Measurements from ENCODE around the gene FOXJ2. TPM values are rescaled to one million over a fixed set of nuclear protein-coding genes. Genes with fewer than 3 reads are reported as not detected.

The FOXJ2 gene
- polyA plus RNA-seq, 1 experiment, result 5.7 TPM

DNA sequence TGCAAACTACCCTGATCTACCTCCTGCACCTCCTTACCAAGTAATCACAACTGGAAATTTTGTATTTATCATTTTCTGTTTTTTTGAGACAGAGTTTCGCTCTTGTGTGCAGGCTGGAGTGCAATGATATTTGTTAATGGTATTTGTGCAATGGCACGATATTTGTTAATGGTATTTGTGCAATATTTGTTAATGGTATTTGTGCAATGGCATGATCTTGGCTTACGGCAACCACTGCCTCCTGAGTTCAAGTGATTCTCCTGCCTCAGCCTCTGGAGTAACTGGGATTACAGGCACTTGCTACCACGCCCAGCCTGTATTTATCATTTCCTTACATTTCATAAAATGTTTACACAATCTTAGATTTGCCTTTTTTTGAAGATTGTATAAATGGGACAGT, 43.9 kb downstream of the FOXJ2 start:
- no peak for DNase-seq (ENCODE audit: low read depth, low spot score)
- H3K27ac ChIP-seq (ENCODE audit: low read depth, low read length), result no peak overlapping the region
- H3K9me3 ChIP-seq (ENCODE audit: control insufficient read depth, insufficient read depth, low read length), result no peaks in the 10 kb centered on the region
- TF ChIP-seq, protein P1, sequence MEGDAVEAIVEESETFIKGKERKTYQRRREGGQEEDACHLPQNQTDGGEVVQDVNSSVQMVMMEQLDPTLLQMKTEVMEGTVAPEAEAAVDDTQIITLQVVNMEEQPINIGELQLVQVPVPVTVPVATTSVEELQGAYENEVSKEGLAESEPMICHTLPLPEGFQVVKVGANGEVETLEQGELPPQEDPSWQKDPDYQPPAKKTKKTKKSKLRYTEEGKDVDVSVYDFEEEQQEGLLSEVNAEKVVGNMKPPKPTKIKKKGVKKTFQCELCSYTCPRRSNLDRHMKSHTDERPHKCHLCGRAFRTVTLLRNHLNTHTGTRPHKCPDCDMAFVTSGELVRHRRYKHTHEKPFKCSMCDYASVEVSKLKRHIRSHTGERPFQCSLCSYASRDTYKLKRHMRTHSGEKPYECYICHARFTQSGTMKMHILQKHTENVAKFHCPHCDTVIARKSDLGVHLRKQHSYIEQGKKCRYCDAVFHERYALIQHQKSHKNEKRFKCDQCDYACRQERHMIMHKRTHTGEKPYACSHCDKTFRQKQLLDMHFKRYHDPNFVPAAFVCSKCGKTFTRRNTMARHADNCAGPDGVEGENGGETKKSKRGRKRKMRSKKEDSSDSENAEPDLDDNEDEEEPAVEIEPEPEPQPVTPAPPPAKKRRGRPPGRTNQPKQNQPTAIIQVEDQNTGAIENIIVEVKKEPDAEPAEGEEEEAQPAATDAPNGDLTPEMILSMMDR (IDR thresholded peaks at IDR 0.05; ENCODE audit: low read depth, low read length), result no peak
- no peak overlapping the region for H3K4me3 ChIP-seq (ENCODE audit: low read depth, low read length)
- ChIA-PET POLR2A (interaction anchor here (0.9 kb wide), 1 partner anchor 143 kb away, joined by 3 read pairs; no protein-coding TSS in a partner anchor), CTCF (interaction anchor here (1.0 to 6.9 kb wide), 5 partner anchors 10 to 245 kb away, joined by 3 to 113 read pairs (median 6); partner anchors contain the start of gene C3AR1)
- H3K27me3 ChIP-seq (ENCODE audit: control insufficient read depth, insufficient read depth, low read length), result no peaks in the 10 kb centered on the region

DNA sequence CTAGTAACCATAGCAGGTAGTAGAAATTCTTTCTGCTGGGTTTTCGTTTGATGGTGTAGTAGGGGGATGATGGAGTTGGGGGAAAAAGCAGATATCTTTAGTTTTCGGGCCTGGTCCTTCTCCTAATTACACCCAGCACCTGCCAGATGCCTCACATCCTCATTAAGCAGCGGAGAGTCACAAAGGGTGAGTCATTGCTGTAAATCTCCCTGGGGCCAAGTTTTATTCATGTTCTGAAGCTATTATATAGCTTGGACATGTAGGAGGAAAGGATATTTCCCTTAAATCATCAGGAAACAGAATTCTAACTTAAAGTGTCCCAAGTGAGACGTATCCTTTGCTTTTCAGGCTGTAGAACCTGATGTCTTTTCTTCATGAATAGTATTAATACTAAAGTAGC, 44.7 kb downstream of the FOXJ2 start:
- POLR2A ChIA-PET, result interaction anchor here (0.9 to 1.0 kb wide), 2 partner anchors 19 to 144 kb away, joined by 3 read pairs; no protein-coding TSS in a partner anchor
- DNase-seq (ENCODE audit: low read depth, low spot score), result no peak
- TF ChIP-seq, protein P1 (IDR thresholded peaks at IDR 0.05; ENCODE audit: low read depth, low read length), result no peak
- CTCF ChIA-PET, result interaction anchor here (0.6 to 6.9 kb wide), 11 partner anchors 11 to 245 kb away, joined by 3 to 113 read pairs (median 8); partner anchors contain the start of gene C3AR1
- Histone ChIP-seq H3K9me3 (ENCODE audit: control insufficient read depth, insufficient read depth, low read length) (no peaks in the 10 kb centered on the region), H3K4me3 (ENCODE audit: low read depth, low read length) (no peak overlapping the region), H3K27me3 (ENCODE audit: control insufficient read depth, insufficient read depth, low read length) (no peaks in the 10 kb centered on the region), H3K27ac (ENCODE audit: low read depth, low read length) (no peak overlapping the region)

DNA sequence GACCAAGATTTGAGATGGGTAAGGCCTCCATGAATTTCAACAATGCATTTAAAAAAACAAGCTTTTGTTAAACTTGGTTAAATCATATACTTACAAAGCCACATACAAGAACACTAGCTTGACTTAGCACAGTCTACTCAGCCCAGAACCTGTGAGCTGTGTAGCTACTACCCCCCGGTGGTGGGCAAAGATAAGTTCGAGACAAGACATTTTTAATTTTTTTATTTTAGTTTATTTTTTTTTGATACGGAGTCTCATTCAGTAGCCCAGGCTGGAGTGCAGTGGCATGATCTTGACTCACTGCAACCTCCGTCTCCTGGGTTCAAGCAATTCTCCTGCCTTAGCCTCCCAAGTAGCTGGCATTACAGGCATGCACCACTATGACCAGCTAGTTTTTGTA, 45.9 kb downstream of the FOXJ2 start:
- no peak overlapping the region for H3K4me3 ChIP-seq (ENCODE audit: low read depth, low read length)
- TF ChIP-seq, protein P1 (IDR thresholded peaks at IDR 0.05; ENCODE audit: low read depth, low read length), result peak; percentile 63
- peak; percentile 63 for DNase-seq (ENCODE audit: low read depth, low spot score)
- H3K27ac ChIP-seq (ENCODE audit: low read depth, low read length), result no peak overlapping the region
- no peaks in the 10 kb centered on the region for H3K9me3 ChIP-seq (ENCODE audit: control insufficient read depth, insufficient read depth, low read length)
- POLR2A ChIA-PET, result interaction anchor here (1.0 kb wide), 1 partner anchor 142 kb away, joined by 4 read pairs; the partner anchor contains the start of gene SLC2A3
- CTCF ChIA-PET, result interaction anchor here (0.5 to 6.9 kb wide), 26 partner anchors 9 to 867 kb away, joined by 3 to 113 read pairs (median 5); partner anchors contain the start of genes C3AR1 and FOXJ2
- no peaks in the 10 kb centered on the region for H3K27me3 ChIP-seq (ENCODE audit: control insufficient read depth, insufficient read depth, low read length)

DNA sequence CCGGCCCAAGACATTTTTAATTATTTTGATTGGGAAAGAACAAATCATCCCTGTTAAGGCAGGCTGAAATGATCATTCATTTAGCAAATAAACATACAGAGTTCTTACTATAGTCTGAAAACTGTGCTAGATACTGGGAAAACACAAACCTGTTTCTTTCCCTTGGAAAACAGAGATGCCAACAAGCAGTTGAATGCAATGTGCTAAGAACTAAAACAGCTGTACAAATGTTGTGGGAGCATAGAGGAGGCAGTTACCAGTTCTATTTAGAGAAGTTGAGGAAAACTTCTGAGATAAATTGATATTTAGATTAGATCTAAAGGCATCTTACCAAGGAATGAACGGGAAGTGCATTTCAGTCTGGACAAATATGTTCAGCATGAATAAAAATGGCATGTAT, 46.4 kb downstream of the FOXJ2 start:
- DNase-seq (ENCODE audit: low read depth, low spot score), result no peak
- POLR2A ChIA-PET, result interaction anchor here (1.0 kb wide), 1 partner anchor 143 kb away, joined by 4 read pairs; the partner anchor contains the start of gene SLC2A3
- no peaks in the 10 kb centered on the region for H3K27me3 ChIP-seq (ENCODE audit: control insufficient read depth, insufficient read depth, low read length)
- CTCF ChIA-PET, result interaction anchor here (0.6 to 6.9 kb wide), 20 partner anchors 9 to 219 kb away, joined by 3 to 113 read pairs (median 6); partner anchors contain the start of genes C3AR1 and FOXJ2
- no peak overlapping the region for H3K27ac ChIP-seq (ENCODE audit: low read depth, low read length)
- TF ChIP-seq, protein P1 (IDR thresholded peaks at IDR 0.05; ENCODE audit: low read depth, low read length), result no peak
- no peaks in the 10 kb centered on the region for H3K9me3 ChIP-seq (ENCODE audit: control insufficient read depth, insufficient read depth, low read length)
- H3K4me3 ChIP-seq (ENCODE audit: low read depth, low read length), result no peak overlapping the region

DNA sequence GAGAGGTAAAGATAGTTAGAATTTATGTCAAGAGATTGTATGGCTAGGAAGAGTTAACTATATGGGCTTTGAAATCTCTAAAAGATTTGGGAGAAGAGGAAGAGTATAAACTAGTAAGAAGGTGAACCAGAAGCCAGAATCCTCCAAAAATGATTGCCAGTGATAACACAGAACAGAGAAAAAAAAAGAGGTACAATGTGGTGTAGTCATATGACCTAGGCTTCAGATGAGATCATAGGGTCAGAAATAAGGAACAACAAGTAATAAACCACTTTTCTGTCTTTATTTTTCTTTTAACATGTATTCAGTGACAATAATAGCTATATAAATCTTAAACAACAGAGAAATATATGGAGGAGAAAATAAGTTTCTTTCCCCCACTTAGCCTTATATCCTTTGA, 47.6 kb downstream of the FOXJ2 start:
- DNase-seq (ENCODE audit: low read depth, low spot score), result no peak
- no peak overlapping the region for H3K4me3 ChIP-seq (ENCODE audit: low read depth, low read length)
- TF ChIP-seq, protein P1 (IDR thresholded peaks at IDR 0.05; ENCODE audit: low read depth, low read length), result no peak
- H3K27me3 ChIP-seq (ENCODE audit: control insufficient read depth, insufficient read depth, low read length), result no peaks in the 10 kb centered on the region
- H3K27ac ChIP-seq (ENCODE audit: low read depth, low read length), result no peak overlapping the region
- H3K9me3 ChIP-seq (ENCODE audit: control insufficient read depth, insufficient read depth, low read length), result no peaks in the 10 kb centered on the region
- ChIA-PET CTCF (interaction anchor here (0.7 kb wide), 1 partner anchor 144 kb away, joined by 3 read pairs; the partner anchor contains the start of gene SLC2A3), POLR2A (no interaction called here)
